Endothelial cell of umbilical vein (primary cell): ENCODE data around the gene C5. TPM values are rescaled to one million over a fixed set of nuclear protein-coding genes. Genes with fewer than 3 reads are reported as not detected.

ENCODE experiments used
- BruUV-seq: library from RNA; stranded (reverse); fragments of 400-500 nt; replicated peaks from 2 replicates; lab custom pipeline; 2021; lab: Mats Ljungman, UMichigan
- CTCF ChIA-PET: fragments of 300-600, 350-600 bp; sonication (Branson Sonifier 250); formaldehyde crosslinking; loops from one replicate; lab custom pipeline; 2021; ENCODE audit warnings: antibody characterized with exemption, inconsistent platforms; lab: Charles Lee
- POLR2A ChIA-PET: fragments of 300-600, 350-600 bp; sonication (Branson Sonifier 250); formaldehyde crosslinking; loops from one replicate; lab custom pipeline; 2021; ENCODE audit warnings: antibody characterized with exemption, inconsistent platforms; lab: Charles Lee
- DNase-seq: peaks from one replicate; pipeline ENCODE4 v3.0.0-alpha.2; 2011; ENCODE audit warnings: low read depth, low spot score
- FAIRE-seq: peaks from 2 replicates; lab custom pipeline; 2011; peaks lifted over from hg19 to GRCh38; lab: Jason Lieb, UNC
- H2AFZ ChIP-seq: 2 replicates; pipeline ENCODE4 v1.6.0; 2012; ENCODE audit warnings: low read depth, low read length, control low read depth, inconsistent platforms
- H3K27ac ChIP-seq: 2 replicates; pipeline ENCODE4 v1.5.1; 2011; ENCODE audit warnings: low read depth, mild to moderate bottlenecking, control low read depth, low read length, moderate library complexity; ENCODE audit not compliant: insufficient read depth
- H3K27me3 ChIP-seq, 2 experiments: 2 replicates each; pipeline versions ENCODE4 v1.6.0 to v1.6.1; 2011; ENCODE audit warnings: low read length in 2 of 2, mixed read lengths in 1 of 2; ENCODE audit not compliant: control insufficient read depth in 2 of 2, insufficient read depth in 2 of 2
- H3K36me3 ChIP-seq, 2 experiments: 2 replicates in 1 of 2; 3 replicates in 1 of 2; pipeline ENCODE4 v1.5.1; 2011; ENCODE audit warnings: low read length in 2 of 2, mild to moderate bottlenecking in 1 of 2, moderate library complexity in 1 of 2; ENCODE audit not compliant: control insufficient read depth in 2 of 2, insufficient read depth in 2 of 2; ENCODE audit errors: extremely low read depth in 1 of 2
- H3K4me1 ChIP-seq: 3 replicates; pipeline ENCODE4 v1.5.1; 2011; ENCODE audit warnings: mild to moderate bottlenecking, low read length; ENCODE audit not compliant: control insufficient read depth, insufficient read depth; ENCODE audit errors: extremely low read depth
- H3K4me2 ChIP-seq: 2 replicates; pipeline ENCODE4 v1.6.1; 2011; ENCODE audit warnings: low read length, control low read depth, mixed read lengths; ENCODE audit not compliant: insufficient read depth
- H3K4me3 ChIP-seq, 3 experiments: fragments of 200-600 bp in 1 of 3; sonication (generic), shearing (Covaris generic) in 1 of 3; replicated peaks in 1 of 3; 2 replicates each; pipeline ENCODE4 v1.5.1; 2011 to 2016; ENCODE audit warnings: control low read depth in 3 of 3, low read length in 3 of 3, mild to moderate bottlenecking in 2 of 3, inconsistent platforms in 1 of 3, low read depth in 1 of 3, moderate library complexity in 1 of 3; ENCODE audit not compliant: insufficient read depth in 1 of 3
- H3K79me2 ChIP-seq: 2 replicates; pipeline ENCODE4 v1.6.0; 2012; ENCODE audit warnings: low read length, inconsistent platforms; ENCODE audit not compliant: control insufficient read depth, insufficient read depth
- H3K9ac ChIP-seq: replicated peaks from 2 replicates; pipeline ENCODE3; 2011; ENCODE audit warnings: low read length, control low read depth; ENCODE audit not compliant: insufficient read depth; ENCODE audit errors: extremely low read depth
- H3K9me1 ChIP-seq: replicated peaks from 3 replicates; pipeline ENCODE4 v1.6.0; 2011; ENCODE audit warnings: mild to moderate bottlenecking, low read length; ENCODE audit not compliant: control insufficient read depth, insufficient read depth; ENCODE audit errors: extremely low read depth
- H3K9me3 ChIP-seq: replicated peaks from 2 replicates; pipeline ENCODE4 v1.5.1; 2012; ENCODE audit warnings: low read length, inconsistent platforms; ENCODE audit not compliant: control insufficient read depth, insufficient read depth
- H4K20me1 ChIP-seq: replicated peaks from 2 replicates; pipeline ENCODE3; 2011; ENCODE audit warnings: mild to moderate bottlenecking, low read length; ENCODE audit not compliant: control insufficient read depth, insufficient read depth; ENCODE audit errors: extremely low read depth
- CTCF ChIP-seq, 2 donors: IDR thresholded peaks; 1 replicate in 1 of 2; 2 replicates in 1 of 2; pipeline ENCODE4 v1.5.1; 2011; ENCODE audit warnings: low read length in 2 of 2, mild to moderate bottlenecking in 2 of 2, moderate library complexity in 2 of 2, control low read depth in 1 of 2, inconsistent platforms in 1 of 2, low read depth in 1 of 2; ENCODE audit not compliant: insufficient read depth in 1 of 2; ENCODE audit errors: extremely low read depth in 1 of 2
- EZH2 ChIP-seq: IDR thresholded peaks from 2 replicates; pipeline ENCODE4 v1.6.1; 2012; ENCODE audit warnings: borderline replicate concordance, low read depth, mild to moderate bottlenecking, moderate library complexity, low read length, inconsistent platforms; ENCODE audit not compliant: severe bottlenecking
- FOS ChIP-seq: IDR thresholded peaks from 2 replicates; pipeline ENCODE4 v1.6.1; 2011; ENCODE audit warnings: mild to moderate bottlenecking, low read length, moderate library complexity, borderline replicate concordance; ENCODE audit not compliant: insufficient read depth
- GATA2 ChIP-seq: IDR thresholded peaks from 2 replicates; pipeline ENCODE4 v1.7.0; 2011; ENCODE audit warnings: low read depth, mild to moderate bottlenecking, moderate library complexity, mixed read lengths, low read length; ENCODE audit not compliant: insufficient read length, insufficient read depth
- JUN ChIP-seq: IDR thresholded peaks from 2 replicates; pipeline ENCODE4 v1.6.1; 2011; ENCODE audit warnings: borderline replicate concordance, low read depth; ENCODE audit not compliant: insufficient read length, insufficient read depth
- MAX ChIP-seq: IDR thresholded peaks from 2 replicates; pipeline ENCODE4 v1.6.1; 2011; ENCODE audit not compliant: insufficient read depth, insufficient read length
- MYC ChIP-seq: IDR thresholded peaks from one replicate; pipeline ENCODE4 v1.6.1; 2011; ENCODE audit warnings: mild to moderate bottlenecking, low read depth, low read length
- POLR2A ChIP-seq: IDR thresholded peaks from 2 replicates; pipeline ENCODE4 v1.6.1; 2012; ENCODE audit warnings: low read depth, mild to moderate bottlenecking, control low read depth, low read length
- POLR2AphosphoS5 ChIP-seq: IDR thresholded peaks from 2 replicates; pipeline ENCODE4 v1.6.1; 2012; ENCODE audit warnings: low read depth, mild to moderate bottlenecking, control low read depth, low read length, moderate library complexity; ENCODE audit not compliant: insufficient read depth
- dilution Hi-C: fragments of 300-500 bp; cut with MboI; formaldehyde crosslinking; loops from one replicate; pipeline ENCODE4 v1.15.0; 2019; ENCODE audit warnings: low sequenced_read_pairs; ENCODE audit not compliant: extremely low pct_ligation_motif_present
- intact Hi-C: fragments of 100-400 bp; cut with micrococcal nuclease; formaldehyde crosslinking; loops from one replicate; pipeline ENCODE4 v1.10.0; 2022
- polyA plus RNA-seq, 4 experiments: library from polyadenylated mRNA; depleted of rRNA in 3 of 4; stranded (reverse) in 3 of 4; unstranded in 1 of 4; fragments of >200 nt; gene quantifications; 2 replicates each; pipeline versions ENCODE4 v1.2.1 to v1.2.3, GENCODE V29; 2011 to 2012; ENCODE audit warnings: missing spikeins in 1 of 4
- total RNA-seq: library from RNA; stranded (reverse); gene quantifications from 2 replicates; pipeline ENCODE4 v1.2.3, GENCODE V29; 2021

Gene C5
- total and polyA plus RNA-seq, 2 donors (not counting 3 experiments of a cell fraction or from before 2014, with no cell fraction given): 0.79 to 1.6 TPM

- Histone ChIP-seq H3K9me1 (no peaks in the 10 kb centered on the region), H2AFZ (peak overlapping the region; percentile 53), H3K9me3 (no peaks in the 10 kb centered on the region), H3K4me2 (peak overlapping the region; percentile 45), H3K4me1 (peaks cover 41% of the 10 kb centered on the region), H3K36me3 (no peaks in the 10 kb centered on the region), H3K27me3 (no peaks in the 10 kb centered on the region), H3K9ac (peak overlapping the region; percentile 21), H3K4me3 (no peak overlapping the region), H3K79me2 (no peaks in the 10 kb centered on the region), H4K20me1 (no peaks in the 10 kb centered on the region), H3K27ac (peak overlapping the region; percentile 56)
- TF ChIP-seq CTCF (IDR thresholded peaks at IDR 0.05; ENCODE audit: extremely low read depth in 1 of 2, insufficient read depth in 1 of 2, low read depth in 1 of 2, low read length in 2 of 2) (no peak), JUN (peak; percentile 9), MYC (no peak), EZH2 (no peak), POLR2A (peak; percentile 50), MAX (no peak), GATA2 (no peak), FOS (no peak), POLR2AphosphoS5 (no peak)
- ChIA-PET CTCF (interaction anchor here (0.7 to 2.7 kb wide), 5 partner anchors 14 to 121 kb away, joined by 3 to 8 read pairs (median 3); no protein-coding TSS in a partner anchor), POLR2A (no interaction called here)
- dilution Hi-C loops: no loop called here
- peak; percentile 79 for FAIRE-seq
- BruUV-seq: no TSS peak
- DNase-seq: peak; percentile 89
- intact Hi-C loops: no loop called here
Measured at GRCh38 chr9:120950421-120951388, 99.4 kb downstream of the C5 start.
